HepG2 (cell line): ENCODE measurements around the gene VPS29. TPM values are rescaled to one million over a fixed set of nuclear protein-coding genes. Genes with fewer than 3 reads are reported as not detected.

ENCODE experiments used
- CREB3 ChIP-seq: sonication (generic); formaldehyde crosslinking; IDR thresholded peaks from 2 replicates; pipeline ENCODE4 v1.5.0; 2020; ENCODE audit warnings: missing genetic modification reagents
- DMAP1 ChIP-seq: IDR thresholded peaks from 2 replicates; pipeline ENCODE4 v1.6.1; 2016
- HBP1 ChIP-seq: IDR thresholded peaks from 2 replicates; pipeline ENCODE4 v1.6.1; 2016; ENCODE audit warnings: low read depth, control low read depth
- IRF2 ChIP-seq: IDR thresholded peaks from 2 replicates; pipeline ENCODE4 v1.6.1; 2018; ENCODE audit warnings: missing genetic modification reagents, missing compliant biosample characterization
- JUN ChIP-seq: sonication (generic); formaldehyde crosslinking; IDR thresholded peaks from 2 replicates; pipeline ENCODE4 v1.4.0; 2020; ENCODE audit warnings: mild to moderate bottlenecking, missing genetic modification reagents
- KDM1A ChIP-seq: IDR thresholded peaks from 2 replicates; pipeline ENCODE4 v1.6.1; 2016; ENCODE audit warnings: missing compliant biosample characterization
- KLF11 ChIP-seq: IDR thresholded peaks from 2 replicates; pipeline ENCODE4 v1.6.1; 2016; ENCODE audit warnings: missing compliant biosample characterization
- MAFG ChIP-seq: sonication (generic); formaldehyde crosslinking; IDR thresholded peaks from 2 replicates; pipeline ENCODE4 v1.5.1; 2020; ENCODE audit warnings: mild to moderate bottlenecking, missing genetic modification reagents
- MED1 ChIP-seq: sonication (generic); formaldehyde crosslinking; IDR thresholded peaks from 2 replicates; pipeline ENCODE4 v1.4.0; 2020; ENCODE audit warnings: missing genetic modification reagents
- MTF2 ChIP-seq: sonication (generic); formaldehyde crosslinking; IDR thresholded peaks from 2 replicates; pipeline ENCODE4 v1.5.0; 2020; ENCODE audit warnings: missing genetic modification reagents, borderline replicate concordance
- PCBP2 ChIP-seq: fragments of 200-400 bp; formaldehyde crosslinking; optimal IDR thresholded peaks from 2 replicates; pipeline ENCODE3; 2018; ENCODE audit warnings: low read length, low read depth; ENCODE audit not compliant: poor library complexity, severe bottlenecking
- SIN3B ChIP-seq: fragments of 150-350 bp; IDR thresholded peaks from 2 replicates; pipeline ENCODE4 v1.6.1; 2014; ENCODE audit warnings: low read length
- TBX2 ChIP-seq: sonication (generic); formaldehyde crosslinking; IDR thresholded peaks from 2 replicates; pipeline ENCODE4 v1.5.0; 2020; ENCODE audit warnings: missing genetic modification reagents, mild to moderate bottlenecking, borderline replicate concordance
- U2AF2 ChIP-seq: fragments of 200-400 bp; formaldehyde crosslinking; IDR thresholded peaks from 2 replicates; pipeline ENCODE4 v1.6.1; 2017; ENCODE audit warnings: low read depth, mild to moderate bottlenecking, low read length
- ZBTB21 ChIP-seq: sonication (generic); formaldehyde crosslinking; IDR thresholded peaks from 2 replicates; pipeline ENCODE4 v1.4.0; 2020; ENCODE audit warnings: missing genetic modification reagents
- ZFP36 ChIP-seq: fragments of 150-350 bp; IDR thresholded peaks from 2 replicates; pipeline ENCODE4 v1.6.1; 2018; ENCODE audit warnings: borderline replicate concordance, low read length, low read depth; ENCODE audit not compliant: partially characterized antibody
- ZFY ChIP-seq: sonication (generic); formaldehyde crosslinking; IDR thresholded peaks from 2 replicates; pipeline ENCODE4 v1.4.0; 2020; ENCODE audit warnings: missing genetic modification reagents
- ZMYM3 ChIP-seq: sonication (generic); formaldehyde crosslinking; IDR thresholded peaks from 2 replicates; pipeline ENCODE4 v1.5.1; 2020; ENCODE audit warnings: mild to moderate bottlenecking, missing genetic modification reagents
- ZNF431 ChIP-seq: sonication (generic); formaldehyde crosslinking; IDR thresholded peaks from 2 replicates; pipeline ENCODE4 v1.9.0; 2022; ENCODE audit warnings: missing genetic modification reagents, low read depth, mild to moderate bottlenecking, borderline replicate concordance
- ZNF614 ChIP-seq: IDR thresholded peaks from 2 replicates; pipeline ENCODE4 v1.6.1; 2018; ENCODE audit warnings: missing biosample characterization, missing genetic modification reagents, inconsistent platforms, borderline replicate concordance
- polyA plus RNA-seq, 8 experiments: library from polyadenylated mRNA; depleted of rRNA in 3 of 8; stranded (reverse) in 7 of 8; unstranded in 1 of 8; fragments of >200 nt; fragmentation: Illumina TruSeq in 4 of 8; extraction: Trizol in 4 of 8; gene quantifications; 2 replicates each; pipeline versions ENCODE4 v1.2.1 to v1.2.3, GENCODE V29; 2011 to 2016; ENCODE audit warnings: low read depth in 4 of 8, missing spikeins in 1 of 8, mixed read lengths in 1 of 8; ENCODE audit not compliant: insufficient read depth in 1 of 8
- total RNA-seq, 5 experiments: library from RNA; depleted of rRNA; stranded (reverse); fragments of >200 nt; fragmentation: Illumina TruSeq; extraction: Trizol; gene quantifications; 2 replicates each; pipeline ENCODE4 v1.2.3, GENCODE V29; 2016; ENCODE audit warnings: low read depth in 1 of 5
- TF ChIP-seq, protein P1 (sequence below): sonication (generic); formaldehyde crosslinking; IDR thresholded peaks from 2 replicates; pipeline ENCODE4 v1.5.1; 2020; ENCODE audit warnings: mild to moderate bottlenecking, missing genetic modification reagents, moderate library complexity
- TF ChIP-seq, protein P2 (sequence below): IDR thresholded peaks from 2 replicates; pipeline ENCODE4 v1.6.1; 2016; ENCODE audit warnings: control low read depth
- TF ChIP-seq, protein P3 (sequence below): sonication (generic); formaldehyde crosslinking; IDR thresholded peaks from 2 replicates; pipeline ENCODE4 v1.8.1; 2023; ENCODE audit warnings: mild to moderate bottlenecking, missing genetic modification reagents
- TF ChIP-seq, protein P4 (sequence below): sonication (generic); formaldehyde crosslinking; IDR thresholded peaks from 2 replicates; pipeline ENCODE4 v1.8.0; 2022; ENCODE audit warnings: missing genetic modification reagents, low read depth, mild to moderate bottlenecking, borderline replicate concordance

Gene VPS29
- total and polyA plus RNA-seq, 2 of the 13 experiments (the other 11 are each of a cell fraction or from before 2014, with no cell fraction given): 107 to 114 TPM

DNA sequence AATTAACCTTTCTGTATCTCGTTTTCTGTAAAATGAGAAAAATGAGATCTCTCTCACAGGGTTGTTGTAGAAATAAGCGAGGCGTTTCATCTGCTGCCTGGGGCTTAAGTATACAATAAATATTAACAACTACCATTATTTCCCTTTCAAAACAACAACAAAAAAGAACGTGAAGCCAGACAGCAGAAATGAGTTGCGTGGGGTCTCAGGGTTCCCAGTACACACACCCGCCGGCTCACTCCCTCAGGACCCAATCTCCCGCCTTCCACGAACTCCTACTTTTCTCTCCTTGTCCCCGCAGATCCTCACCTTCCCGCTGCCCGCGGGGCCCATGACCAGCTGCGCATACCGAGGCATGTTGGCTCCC lies 34.1 kb downstream of the VPS29 start (continued):
- TF ChIP-seq, protein P1, sequence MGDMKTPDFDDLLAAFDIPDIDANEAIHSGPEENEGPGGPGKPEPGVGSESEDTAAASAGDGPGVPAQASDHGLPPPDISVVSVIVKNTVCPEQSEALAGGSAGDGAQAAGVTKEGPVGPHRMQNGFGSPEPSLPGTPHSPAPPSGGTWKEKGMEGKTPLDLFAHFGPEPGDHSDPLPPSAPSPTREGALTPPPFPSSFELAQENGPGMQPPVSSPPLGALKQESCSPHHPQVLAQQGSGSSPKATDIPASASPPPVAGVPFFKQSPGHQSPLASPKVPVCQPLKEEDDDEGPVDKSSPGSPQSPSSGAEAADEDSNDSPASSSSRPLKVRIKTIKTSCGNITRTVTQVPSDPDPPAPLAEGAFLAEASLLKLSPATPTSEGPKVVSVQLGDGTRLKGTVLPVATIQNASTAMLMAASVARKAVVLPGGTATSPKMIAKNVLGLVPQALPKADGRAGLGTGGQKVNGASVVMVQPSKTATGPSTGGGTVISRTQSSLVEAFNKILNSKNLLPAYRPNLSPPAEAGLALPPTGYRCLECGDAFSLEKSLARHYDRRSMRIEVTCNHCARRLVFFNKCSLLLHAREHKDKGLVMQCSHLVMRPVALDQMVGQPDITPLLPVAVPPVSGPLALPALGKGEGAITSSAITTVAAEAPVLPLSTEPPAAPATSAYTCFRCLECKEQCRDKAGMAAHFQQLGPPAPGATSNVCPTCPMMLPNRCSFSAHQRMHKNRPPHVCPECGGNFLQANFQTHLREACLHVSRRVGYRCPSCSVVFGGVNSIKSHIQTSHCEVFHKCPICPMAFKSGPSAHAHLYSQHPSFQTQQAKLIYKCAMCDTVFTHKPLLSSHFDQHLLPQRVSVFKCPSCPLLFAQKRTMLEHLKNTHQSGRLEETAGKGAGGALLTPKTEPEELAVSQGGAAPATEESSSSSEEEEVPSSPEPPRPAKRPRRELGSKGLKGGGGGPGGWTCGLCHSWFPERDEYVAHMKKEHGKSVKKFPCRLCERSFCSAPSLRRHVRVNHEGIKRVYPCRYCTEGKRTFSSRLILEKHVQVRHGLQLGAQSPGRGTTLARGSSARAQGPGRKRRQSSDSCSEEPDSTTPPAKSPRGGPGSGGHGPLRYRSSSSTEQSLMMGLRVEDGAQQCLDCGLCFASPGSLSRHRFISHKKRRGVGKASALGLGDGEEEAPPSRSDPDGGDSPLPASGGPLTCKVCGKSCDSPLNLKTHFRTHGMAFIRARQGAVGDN (CRISPR knock-in tag): no peak
- TF ChIP-seq KLF11 (CRISPR knock-in tag) (no peak), HBP1 (CRISPR knock-in tag) (0 out of 2 replicates have a peak, but pooled peaks have one; percentile 51), MED1 (CRISPR knock-in tag) (no peak), SIN3B (no peak), PCBP2 (no peak), U2AF2 (no peak), CREB3 (CRISPR knock-in tag) (no peak), ZFY (CRISPR knock-in tag) (no peak), ZBTB21 (CRISPR knock-in tag) (peak; percentile 22; the same call in 1 of the 2 replicates), IRF2 (CRISPR knock-in tag) (no peak), ZNF614 (CRISPR knock-in tag) (no peak), ZMYM3 (no peak), MAFG (CRISPR knock-in tag) (no peak), ZFP36 (no peak), KDM1A (CRISPR knock-in tag) (no peak), MTF2 (CRISPR knock-in tag) (no peak), JUN (no peak), DMAP1 (CRISPR knock-in tag) (no peak), ZNF431 (CRISPR knock-in tag) (no peak), TBX2 (CRISPR knock-in tag) (no peak)
- TF ChIP-seq, protein P2, sequence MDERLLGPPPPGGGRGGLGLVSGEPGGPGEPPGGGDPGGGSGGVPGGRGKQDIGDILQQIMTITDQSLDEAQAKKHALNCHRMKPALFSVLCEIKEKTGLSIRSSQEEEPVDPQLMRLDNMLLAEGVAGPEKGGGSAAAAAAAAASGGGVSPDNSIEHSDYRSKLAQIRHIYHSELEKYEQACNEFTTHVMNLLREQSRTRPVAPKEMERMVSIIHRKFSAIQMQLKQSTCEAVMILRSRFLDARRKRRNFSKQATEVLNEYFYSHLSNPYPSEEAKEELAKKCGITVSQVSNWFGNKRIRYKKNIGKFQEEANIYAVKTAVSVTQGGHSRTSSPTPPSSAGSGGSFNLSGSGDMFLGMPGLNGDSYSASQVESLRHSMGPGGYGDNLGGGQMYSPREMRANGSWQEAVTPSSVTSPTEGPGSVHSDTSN: no peak
- TF ChIP-seq, protein P3, sequence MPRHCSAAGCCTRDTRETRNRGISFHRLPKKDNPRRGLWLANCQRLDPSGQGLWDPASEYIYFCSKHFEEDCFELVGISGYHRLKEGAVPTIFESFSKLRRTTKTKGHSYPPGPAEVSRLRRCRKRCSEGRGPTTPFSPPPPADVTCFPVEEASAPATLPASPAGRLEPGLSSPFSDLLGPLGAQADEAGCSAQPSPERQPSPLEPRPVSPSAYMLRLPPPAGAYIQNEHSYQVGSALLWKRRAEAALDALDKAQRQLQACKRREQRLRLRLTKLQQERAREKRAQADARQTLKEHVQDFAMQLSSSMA (CRISPR knock-in tag): peak; percentile 14; the same call in 1 of the 2 replicates
- TF ChIP-seq, protein P4, sequence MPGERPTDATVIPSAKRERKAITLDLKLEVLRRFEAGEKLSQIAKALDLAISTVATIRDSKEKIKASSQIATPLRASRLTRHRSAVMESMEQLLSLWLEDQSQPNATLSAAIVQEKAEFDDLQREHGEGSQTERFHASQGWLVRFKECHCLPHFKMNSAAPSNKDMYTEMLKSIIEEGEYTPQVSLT (CRISPR knock-in tag): 0 out of 2 replicates have a peak, but pooled peaks have one; percentile 31
